Measurements from ENCODE around the gene TIMM44. TPM values are rescaled to one million over a fixed set of nuclear protein-coding genes. Genes with fewer than 3 reads are reported as not detected.

Gene TIMM44, protein sequence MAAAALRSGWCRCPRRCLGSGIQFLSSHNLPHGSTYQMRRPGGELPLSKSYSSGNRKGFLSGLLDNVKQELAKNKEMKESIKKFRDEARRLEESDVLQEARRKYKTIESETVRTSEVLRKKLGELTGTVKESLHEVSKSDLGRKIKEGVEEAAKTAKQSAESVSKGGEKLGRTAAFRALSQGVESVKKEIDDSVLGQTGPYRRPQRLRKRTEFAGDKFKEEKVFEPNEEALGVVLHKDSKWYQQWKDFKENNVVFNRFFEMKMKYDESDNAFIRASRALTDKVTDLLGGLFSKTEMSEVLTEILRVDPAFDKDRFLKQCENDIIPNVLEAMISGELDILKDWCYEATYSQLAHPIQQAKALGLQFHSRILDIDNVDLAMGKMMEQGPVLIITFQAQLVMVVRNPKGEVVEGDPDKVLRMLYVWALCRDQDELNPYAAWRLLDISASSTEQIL
- total RNA-seq (77.9 and 92.4 TPM in 2 replicates), polyA plus RNA-seq (52.0 and 52.5 TPM in 2 replicates)

DNA sequence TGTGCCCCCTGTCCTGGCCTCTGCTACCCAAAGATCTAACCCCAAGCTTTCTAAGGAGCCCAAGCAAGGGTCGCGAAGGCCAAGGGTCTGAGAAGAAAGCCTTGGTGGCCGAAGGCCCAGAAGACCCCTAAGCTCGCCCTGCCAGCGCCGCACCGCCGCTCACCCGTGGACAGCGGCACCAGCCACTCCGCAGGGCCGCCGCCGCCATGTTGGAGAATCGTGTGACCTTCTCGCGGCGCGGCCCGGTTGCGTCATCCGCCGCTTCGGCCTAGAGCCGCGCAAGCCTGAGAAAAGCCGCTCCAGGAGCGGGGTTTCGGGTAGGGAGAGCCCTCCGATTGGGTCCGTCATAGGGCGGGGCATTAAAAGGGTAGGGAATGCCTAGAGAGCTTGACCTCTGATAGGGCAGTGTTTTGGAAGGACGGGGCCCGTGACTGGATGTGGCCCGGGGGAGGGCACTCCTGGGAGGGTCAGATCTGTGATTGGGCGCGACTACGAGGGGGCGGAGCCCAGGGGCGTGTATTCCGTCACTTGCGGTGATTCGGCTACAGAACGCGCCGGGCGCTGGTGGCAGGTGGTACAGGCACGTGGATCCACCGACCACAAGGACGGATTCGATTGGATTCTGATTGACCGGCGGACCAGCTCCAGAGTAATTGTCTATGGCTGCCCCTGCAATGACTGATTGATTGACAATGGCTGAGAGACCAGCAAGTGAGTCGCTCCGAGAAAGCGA is at the start of gene TIMM44:
Gene TIMM44, minus strand, starts transcription at position 223 of the 733 bp plus-strand sequence. Its CDS starts 15 bp downstream, at position 208.
- peak; percentile 100 for DNase-seq (ENCODE audit: low read depth in 1 of 2, low spot score in 1 of 2)
- H3K4me1 ChIP-seq (ENCODE audit: low read depth) = peaks cover 3% of the 10 kb centered on the region
- TF ChIP-seq, protein P1, sequence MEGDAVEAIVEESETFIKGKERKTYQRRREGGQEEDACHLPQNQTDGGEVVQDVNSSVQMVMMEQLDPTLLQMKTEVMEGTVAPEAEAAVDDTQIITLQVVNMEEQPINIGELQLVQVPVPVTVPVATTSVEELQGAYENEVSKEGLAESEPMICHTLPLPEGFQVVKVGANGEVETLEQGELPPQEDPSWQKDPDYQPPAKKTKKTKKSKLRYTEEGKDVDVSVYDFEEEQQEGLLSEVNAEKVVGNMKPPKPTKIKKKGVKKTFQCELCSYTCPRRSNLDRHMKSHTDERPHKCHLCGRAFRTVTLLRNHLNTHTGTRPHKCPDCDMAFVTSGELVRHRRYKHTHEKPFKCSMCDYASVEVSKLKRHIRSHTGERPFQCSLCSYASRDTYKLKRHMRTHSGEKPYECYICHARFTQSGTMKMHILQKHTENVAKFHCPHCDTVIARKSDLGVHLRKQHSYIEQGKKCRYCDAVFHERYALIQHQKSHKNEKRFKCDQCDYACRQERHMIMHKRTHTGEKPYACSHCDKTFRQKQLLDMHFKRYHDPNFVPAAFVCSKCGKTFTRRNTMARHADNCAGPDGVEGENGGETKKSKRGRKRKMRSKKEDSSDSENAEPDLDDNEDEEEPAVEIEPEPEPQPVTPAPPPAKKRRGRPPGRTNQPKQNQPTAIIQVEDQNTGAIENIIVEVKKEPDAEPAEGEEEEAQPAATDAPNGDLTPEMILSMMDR (IDR thresholded peaks at IDR 0.05; ENCODE audit: low read depth, low read length) = no peak

DNA sequence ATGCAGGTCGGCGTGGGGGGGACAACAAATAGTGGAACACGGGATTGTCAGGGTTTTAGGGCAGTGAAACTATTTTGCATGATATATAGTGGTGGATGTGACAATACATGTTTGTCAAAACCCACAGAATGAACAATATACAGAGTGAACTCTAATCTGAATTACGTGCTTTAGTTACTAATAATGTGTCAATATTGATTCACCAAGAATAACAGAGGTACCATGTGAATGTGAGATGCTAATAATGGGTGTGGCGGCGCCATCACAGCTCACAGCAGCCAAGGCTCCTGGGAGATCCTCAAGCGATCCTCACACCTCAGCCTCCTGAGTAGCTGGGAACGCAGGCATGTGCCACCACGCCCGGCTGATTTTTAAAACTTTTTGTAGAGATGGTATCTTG is 49.1 kb upstream of the TIMM44 start:
- Histone ChIP-seq H3K4me1 (ENCODE audit: low read depth) (peaks cover 18% of the 10 kb centered on the region), H3K4me3 (no peak overlapping the region), H3K27ac (no peak overlapping the region), H3K27me3 (no peaks in the 10 kb centered on the region), H3K9me3 (ENCODE audit: low read depth) (no peaks in the 10 kb centered on the region), H3K36me3 (peaks cover 32% of the 10 kb centered on the region)
- TF ChIP-seq, protein P1 (IDR thresholded peaks at IDR 0.05; ENCODE audit: low read depth, low read length) = no peak
- no peak for DNase-seq (ENCODE audit: low read depth in 1 of 2, low spot score in 1 of 2)

More for the DNA sequence above, at the start of gene TIMM44:
- H3K36me3 ChIP-seq = peaks cover 9% of the 10 kb centered on the region
- H3K27ac ChIP-seq = peak within 1 kb of the TSS; percentile 99
- no peaks in the 10 kb centered on the region for H3K27me3 ChIP-seq
- H3K9me3 ChIP-seq (ENCODE audit: low read depth) = no peaks in the 10 kb centered on the region
- H3K4me3 ChIP-seq = peak within 1 kb of the TSS; percentile 75

DNA sequence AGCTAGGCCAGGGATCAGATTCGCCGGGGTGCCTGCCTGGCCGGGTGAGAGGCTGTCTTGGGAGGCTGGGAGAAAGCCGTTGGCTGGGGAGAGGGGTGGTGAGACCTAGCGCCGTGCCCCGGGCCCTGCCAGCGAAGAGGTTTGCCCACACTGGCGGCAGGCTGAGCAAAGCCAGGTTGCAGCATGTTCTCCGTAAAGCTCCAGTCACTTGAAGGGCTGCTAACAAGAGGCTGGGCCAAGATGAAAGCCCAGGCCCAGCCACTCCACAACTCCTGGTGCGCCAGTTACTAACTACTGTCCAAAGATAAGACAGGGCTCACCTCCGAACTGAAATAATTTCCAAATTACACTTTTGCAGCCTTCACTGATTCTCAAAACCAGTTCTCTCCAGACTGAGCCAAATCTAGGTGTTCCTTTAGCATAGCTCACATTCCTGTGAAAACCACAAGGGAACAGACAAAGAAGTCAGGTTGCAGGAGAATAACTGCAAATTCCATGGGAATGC is 45.7 kb upstream of the TIMM44 start:
- DNase-seq (ENCODE audit: low read depth in 1 of 2, low spot score in 1 of 2) = no peak
- Histone ChIP-seq H3K36me3 (peaks cover 44% of the 10 kb centered on the region), H3K4me3 (no peak overlapping the region), H3K9me3 (ENCODE audit: low read depth) (no peaks in the 10 kb centered on the region), H3K4me1 (ENCODE audit: low read depth) (peaks cover 12% of the 10 kb centered on the region), H3K27ac (peak overlapping the region; percentile 78), H3K27me3 (no peaks in the 10 kb centered on the region)
- TF ChIP-seq, protein P1 (IDR thresholded peaks at IDR 0.05; ENCODE audit: low read depth, low read length) = no peak

DNA sequence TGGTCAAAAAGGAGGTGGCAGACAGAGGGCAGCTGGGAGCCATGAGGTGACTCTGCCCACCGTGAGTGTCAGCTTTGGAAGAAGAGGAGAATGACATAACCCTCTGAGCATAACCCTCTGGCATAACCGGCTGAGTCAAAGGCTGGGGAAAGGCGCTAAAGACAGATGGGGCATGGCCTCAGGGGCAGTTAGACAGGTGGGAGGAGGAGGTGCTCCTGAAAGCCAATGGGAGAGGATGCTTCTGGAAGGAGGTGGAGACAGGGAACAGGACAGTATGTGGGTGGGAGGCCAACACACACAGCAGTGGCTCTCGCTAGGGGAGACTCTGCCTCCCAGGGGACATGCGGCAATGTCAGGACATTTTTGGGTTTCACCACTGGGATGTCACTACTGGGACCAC is 44.8 kb upstream of the TIMM44 start:
- Histone ChIP-seq H3K4me1 (ENCODE audit: low read depth) (peaks cover 3% of the 10 kb centered on the region), H3K9me3 (ENCODE audit: low read depth) (no peaks in the 10 kb centered on the region), H3K4me3 (no peak overlapping the region), H3K27me3 (no peaks in the 10 kb centered on the region), H3K27ac (no peak overlapping the region), H3K36me3 (peaks cover 52% of the 10 kb centered on the region)
- TF ChIP-seq, protein P1 (IDR thresholded peaks at IDR 0.05; ENCODE audit: low read depth, low read length) = no peak
- no peak for DNase-seq (ENCODE audit: low read depth in 1 of 2, low spot score in 1 of 2)

DNA sequence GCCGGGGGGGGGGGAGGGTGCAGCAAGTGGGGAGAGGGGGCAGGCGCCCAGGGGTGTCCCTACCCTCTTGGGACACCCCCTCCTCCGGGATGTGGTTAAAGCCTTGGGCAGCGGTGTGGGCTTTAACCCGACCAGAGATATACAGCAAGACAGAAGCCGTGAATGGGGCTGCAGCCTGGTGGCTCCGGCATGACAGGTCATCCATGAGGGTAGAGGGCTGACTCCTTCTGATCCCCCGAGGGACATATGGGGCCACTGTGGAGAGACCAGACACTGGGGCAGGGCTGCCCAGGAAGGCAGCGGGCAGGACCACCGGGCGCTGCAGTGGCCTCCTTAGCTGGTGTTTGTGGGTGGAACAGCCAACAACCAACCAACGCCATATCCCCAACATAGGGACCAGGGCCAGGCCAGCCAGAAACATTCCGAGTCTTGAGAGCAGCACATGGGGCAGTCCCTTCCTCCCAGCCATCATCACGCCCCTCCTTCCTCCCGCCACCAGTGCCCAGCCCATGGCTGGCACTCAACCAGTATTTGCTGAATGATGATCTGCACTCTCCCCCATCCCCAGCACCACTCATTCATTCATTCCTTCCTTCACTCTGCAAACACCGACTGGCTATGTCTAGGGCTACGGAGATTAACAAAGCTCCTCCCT is 43.8 kb upstream of the TIMM44 start:
- Histone ChIP-seq H3K27ac (no peak overlapping the region), H3K9me3 (ENCODE audit: low read depth) (no peaks in the 10 kb centered on the region), H3K36me3 (peaks cover 55% of the 10 kb centered on the region), H3K4me3 (no peak overlapping the region), H3K27me3 (no peaks in the 10 kb centered on the region), H3K4me1 (ENCODE audit: low read depth) (peaks cover 3% of the 10 kb centered on the region)
- DNase-seq (ENCODE audit: low read depth in 1 of 2, low spot score in 1 of 2) = no peak
- TF ChIP-seq, protein P1 (IDR thresholded peaks at IDR 0.05; ENCODE audit: low read depth, low read length) = no peak

Data from cardiac muscle cell (in vitro differentiated cells and primary cell).